HCEC 1CT (cell line): Measurements from ENCODE around the gene CLEC9A.

ENCODE experiments used
- DNase-seq: peaks from one replicate; pipeline ENCODE4 v3.0.0-alpha.2; 2017

The CLEC9A gene

DNA sequence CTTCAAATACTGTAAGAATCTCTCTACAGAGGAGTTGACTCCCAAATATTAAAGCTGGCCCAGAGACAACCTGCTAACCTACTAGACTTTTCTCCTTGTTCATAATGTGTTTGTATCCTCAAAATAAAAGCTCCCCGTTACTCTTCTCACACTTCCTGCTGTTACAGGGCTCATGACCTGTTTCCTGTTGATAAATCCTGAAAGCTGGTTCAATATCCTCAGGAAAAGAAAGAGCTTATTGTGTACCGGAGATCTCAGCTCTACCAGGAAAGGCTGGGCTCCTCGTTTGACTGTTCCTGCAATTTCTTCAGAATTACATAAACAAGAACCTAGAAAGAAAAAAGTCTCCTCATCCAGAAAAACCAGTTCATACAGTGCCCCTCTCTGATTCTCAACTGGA is 37.5 kb downstream of the CLEC9A start:
- DNase-seq = no peak

DNA sequence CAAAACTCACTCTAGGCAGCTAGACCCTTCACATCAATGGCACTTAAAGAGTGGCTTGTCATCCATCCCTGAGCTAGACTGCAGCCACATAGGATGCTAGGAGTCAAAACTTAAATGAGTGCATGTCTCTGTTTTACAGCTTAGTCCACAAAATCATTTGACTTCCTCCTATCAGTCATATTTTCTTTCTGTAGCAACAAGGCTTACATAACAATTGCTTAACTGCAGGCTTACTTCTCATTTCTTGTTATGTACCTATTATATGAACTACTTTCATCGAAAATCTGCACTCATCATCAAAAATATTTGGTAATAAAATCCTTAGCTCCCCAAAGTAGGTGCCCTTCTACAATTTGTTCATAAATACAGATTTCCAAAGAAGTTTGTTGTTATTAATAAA is 38.2 kb downstream of the CLEC9A start:
- no peak for DNase-seq

DNA sequence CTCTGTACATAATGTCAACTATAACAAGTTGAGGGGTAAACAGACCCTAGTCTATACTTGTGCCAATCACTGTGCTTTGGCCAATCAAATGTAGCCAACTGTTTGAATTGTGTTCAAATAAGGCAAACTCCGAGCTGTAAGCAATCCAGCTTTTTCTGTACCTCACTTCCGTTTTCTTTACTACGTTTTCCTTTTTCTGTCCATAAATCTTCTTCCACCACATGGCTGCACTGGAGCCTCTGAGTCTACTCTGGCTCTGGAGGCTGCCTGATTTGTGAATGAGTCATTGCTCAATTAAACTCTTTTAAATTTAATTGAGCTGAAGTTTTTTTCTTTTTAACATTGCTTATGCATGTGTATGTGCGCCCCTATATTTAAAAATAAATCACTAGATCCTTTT is 38.6 kb downstream of the CLEC9A start:
- peak; percentile 56 for DNase-seq

DNA sequence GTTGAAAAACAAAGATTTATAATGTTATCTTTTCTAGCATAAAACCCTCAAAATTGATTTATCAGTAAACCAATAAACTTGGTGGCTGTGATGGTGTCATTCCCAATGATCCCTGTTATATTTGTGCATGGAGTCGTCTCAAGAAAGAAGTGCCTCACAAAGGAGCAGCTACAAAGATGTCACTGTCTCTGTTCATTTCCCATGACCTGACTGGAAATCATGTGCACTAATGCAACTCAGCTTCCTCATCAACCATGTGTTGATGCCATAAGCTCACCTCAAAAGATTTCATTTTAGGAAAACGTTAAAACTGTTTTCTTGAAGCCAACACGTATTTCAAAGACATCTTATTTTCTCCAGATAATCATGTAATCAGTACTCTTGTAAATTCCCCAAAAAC is 39.5 kb downstream of the CLEC9A start:
- no peak for DNase-seq

DNA sequence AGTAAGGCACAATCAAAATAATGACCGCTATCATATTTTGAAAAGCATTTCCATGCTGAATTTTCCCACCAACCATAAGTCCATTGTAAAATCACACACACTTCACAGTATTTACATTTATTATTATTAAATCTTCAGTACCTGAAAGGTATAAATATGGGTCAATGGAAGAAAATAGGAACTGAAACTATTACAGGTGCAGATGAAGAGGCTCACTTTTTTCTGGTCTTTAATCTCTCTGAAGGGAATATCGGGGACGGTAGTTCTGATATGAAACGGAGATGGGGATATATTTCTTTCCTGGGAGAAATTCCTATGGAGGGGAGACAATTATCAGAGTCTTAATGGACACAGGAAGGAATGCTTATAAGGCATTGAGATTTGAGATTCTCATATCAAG is 39.9 kb downstream of the CLEC9A start:
- DNase-seq = no peak

DNA sequence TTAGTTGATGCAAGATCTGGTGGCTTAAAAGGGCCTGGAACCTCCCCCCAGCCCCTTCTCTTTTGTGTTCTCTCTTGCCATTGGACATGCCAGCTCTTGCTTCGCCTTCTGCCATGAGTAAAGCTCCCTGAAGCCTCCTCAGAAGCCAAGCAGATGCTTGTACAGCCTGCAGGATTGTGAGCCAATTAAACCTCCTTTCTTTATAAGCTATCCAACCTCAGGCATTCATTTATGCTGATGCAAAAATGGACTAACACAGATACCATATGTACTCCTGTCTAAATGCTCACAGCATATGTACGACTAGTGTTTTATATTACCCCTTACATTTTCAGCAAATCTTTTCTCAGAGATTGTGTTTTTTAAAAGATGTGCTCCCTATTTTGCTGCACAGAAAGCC is 41.6 kb downstream of the CLEC9A start:
- DNase-seq = no peak

DNA sequence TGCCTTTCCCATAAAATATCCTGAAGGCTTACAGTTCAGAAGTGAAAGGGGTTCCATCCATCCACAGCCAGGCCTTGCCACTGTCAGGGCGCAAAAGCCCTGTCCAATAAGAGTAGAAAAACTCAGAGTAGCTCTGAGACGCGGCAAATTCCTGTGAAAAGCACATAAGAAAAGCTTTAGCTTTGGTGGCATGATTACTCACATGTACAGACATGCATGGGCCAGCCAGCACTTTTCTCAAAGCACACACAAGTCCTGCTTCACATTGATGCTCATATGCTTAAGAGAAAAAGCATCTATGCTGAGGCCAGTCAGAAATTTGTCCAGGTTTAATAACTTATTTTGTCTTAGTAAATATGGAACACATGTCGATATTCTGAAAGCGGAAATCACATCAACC is 42.8 kb downstream of the CLEC9A start:
- no peak for DNase-seq

DNA sequence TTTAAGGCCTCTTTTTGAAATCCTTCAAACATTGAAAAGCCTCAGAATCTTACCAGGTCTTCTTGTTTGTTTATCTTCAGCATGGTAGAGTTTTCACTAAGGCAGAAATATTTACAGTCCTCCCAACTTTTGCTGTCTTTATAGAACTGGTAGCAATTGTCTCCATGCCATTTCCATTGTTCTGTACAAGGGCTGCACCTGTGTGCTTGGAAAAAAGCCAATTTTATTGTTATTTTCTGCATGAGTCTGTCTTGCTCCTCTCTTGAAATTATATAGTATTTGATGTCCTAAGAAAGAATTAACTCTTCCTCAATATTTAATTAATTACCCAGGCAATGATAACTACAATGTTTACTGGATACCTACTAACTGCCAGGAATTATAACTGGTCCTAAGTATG is 45.0 kb downstream of the CLEC9A start:
- no peak for DNase-seq

DNA sequence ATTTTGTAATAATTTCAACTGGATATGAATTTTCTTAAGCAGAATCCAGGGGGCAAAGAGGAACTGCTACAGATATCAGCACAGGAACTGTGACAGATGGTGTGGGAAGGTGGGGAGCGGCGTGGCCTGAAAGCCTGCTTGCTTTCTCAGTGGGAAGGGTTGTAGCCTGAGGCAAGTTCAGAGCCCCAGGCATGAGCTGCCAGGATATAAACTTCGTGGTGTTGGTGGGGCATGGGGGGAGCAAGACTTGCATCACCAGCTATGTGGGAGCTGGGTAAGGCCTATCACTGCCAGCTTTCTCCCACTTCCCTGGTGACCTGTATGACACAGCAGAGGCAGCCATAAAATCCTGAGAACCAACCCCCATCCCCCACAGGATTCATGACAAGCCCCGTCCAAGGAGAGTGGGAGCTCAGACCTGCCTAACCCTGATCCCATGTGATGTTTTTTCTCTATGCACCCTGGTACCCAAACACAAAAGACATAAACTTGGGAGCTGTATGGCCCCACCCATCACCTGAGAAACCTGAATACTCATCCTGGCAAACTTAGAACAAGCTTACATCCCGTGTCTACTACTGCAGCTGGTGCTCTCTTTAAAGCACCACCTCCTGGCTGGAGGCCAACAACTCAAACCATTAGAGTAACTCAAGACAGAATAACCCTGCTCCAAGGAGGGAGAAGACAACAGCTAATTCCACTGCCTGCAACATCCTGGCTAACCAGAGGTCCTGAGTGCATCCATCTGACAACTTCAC is 51.8 kb downstream of the CLEC9A start:
- no peak for DNase-seq

DNA sequence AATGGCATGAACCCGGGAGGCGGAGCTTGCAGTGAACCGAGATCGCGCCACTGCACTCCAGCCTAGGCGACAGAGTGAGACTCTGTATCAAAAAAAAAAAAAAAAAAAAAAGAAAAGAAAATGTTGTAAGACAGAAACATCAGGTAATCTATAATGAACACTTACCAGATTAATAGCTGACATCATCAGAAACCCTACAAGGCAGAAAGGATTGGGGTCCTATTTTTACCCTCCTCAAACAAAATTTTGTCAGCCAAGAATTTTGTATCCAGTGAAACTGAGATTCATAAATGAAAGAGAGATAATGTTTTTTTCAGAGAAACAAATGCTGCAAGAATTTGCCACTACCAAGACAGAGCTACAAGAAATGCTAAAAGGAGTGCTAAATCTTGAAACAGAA is 54.3 kb downstream of the CLEC9A start:
- DNase-seq = no peak

DNA sequence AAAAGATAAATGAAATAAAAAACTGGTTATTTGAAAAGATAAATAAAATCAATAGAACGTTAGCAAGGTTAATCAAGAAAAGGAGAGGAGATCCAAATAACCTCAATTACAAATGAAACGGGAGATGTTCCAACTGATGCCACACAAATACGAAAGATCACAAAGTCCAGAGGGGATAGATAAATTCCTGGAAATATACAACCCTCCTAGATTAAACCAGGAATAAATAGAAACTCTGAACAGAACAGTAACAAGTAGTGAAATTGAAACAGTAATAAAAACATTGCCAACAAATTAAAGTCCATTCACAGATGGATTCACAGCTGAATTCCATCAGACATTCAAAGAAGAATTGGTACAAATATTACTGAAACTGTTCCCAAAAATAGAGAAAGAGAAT is 55.9 kb downstream of the CLEC9A start:
- no peak for DNase-seq

DNA sequence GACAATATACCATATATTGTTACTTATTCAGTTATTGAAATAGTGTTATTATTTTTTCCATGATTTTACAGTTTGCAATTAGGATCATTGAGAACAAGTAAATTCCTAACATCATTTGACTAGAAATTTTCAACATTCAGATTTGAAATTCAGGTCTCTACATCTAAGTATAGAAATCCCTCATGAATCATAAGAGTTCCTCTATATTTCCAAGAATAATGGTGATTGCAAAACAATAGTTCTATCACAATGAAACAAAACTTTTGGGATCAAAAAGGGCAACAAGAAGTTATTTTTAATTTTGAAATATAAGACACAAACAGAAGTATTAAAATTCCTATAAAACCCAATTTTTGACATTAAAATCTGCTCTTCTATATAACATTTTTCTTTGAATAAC is 57.5 kb downstream of the CLEC9A start:
- DNase-seq = no peak

DNA sequence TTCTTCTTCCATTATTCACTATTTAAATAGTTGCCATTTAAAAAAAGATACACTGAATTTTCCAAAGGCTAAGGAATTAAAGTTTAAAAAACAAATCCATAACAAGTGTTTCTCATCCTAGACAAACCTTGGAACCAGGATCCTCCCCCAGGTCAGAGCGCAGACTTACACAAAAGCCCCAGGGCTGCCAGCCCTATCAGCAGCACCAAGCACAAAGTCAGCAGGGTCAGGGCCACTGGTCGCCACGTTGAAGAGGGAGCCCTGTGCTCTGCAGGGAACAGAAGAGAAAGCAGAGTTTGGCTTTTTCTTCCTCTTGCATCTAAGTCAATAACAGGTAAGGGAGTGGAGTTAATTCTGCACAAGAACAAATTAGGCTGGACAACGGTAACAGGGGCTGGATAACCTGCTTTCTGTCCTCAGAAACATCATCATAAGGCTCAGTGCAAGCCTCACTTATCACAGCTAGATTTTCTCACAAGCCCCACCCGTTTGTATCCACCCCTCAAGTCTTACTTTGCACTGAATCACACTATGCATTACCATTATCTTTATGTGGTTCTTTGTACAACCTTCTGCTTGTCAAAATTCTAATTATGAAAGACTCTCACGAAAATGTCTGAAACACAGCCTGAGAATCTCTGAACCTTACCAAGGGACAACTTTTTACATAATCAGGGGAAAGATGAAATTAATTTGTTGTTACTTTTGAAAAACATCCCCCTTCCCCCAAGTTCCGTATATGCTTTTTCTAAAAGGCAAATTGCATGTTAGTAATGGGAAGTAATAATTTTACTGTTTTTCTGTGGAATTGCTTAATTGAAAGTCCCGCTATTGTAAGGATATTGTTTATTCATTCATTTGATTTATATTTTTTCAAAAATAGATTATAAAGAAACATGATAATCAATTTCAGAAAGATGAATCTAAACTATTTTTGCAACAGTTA is 58.7 kb downstream of the CLEC9A start:
- no peak for DNase-seq

DNA sequence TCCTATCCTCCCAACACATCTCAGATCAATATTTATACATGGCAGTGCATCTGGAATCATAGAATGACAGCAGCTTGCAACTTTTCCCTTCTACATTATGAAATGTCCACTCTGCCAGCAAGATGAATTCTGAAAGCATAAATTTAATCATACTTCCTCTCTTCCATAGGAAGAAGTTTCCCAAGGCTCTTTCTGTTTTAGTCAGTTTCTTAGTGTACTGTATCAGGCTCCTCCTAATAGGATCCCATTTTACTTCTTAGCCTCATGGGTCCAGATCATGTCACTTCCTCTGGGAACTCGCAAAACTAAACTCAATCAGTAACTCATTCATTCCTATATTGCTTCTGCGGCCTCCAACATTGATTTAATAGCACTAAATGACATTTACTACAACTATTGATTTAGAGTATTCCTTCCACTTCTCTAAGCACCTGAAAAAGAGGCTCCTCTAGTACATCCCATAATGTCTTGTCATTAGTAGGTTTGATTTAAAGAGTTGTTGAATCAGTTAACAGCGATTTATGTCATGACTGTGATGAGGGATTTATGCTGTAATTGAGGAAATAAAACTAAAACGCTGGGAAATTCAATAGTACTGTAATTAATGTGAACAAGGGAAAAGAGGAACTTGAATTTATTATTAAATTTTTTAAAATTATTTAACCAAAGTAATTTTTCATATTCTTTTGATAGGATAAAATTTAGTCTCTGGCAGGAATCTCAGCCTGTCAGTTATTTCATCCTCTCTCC is 64.3 kb downstream of the CLEC9A start:
- DNase-seq = no peak

DNA sequence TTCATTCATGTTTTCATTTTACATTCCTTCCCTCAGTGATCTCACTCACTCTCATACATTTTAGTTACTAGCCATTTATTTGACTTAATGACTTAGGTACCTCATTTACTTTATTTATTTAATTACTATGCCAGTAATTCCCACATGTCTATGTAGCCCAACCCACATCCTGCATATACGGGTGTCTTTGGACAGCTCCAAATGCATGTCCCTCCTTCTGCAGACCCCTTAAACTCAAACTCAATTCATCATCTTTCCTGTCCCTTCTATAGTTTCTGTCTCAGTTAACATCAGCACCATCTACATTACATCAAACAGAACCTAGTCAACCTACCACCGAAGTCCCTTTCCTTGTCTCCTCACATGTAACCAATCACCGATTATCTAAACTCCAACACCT is 65.5 kb downstream of the CLEC9A start:
- DNase-seq = no peak

DNA sequence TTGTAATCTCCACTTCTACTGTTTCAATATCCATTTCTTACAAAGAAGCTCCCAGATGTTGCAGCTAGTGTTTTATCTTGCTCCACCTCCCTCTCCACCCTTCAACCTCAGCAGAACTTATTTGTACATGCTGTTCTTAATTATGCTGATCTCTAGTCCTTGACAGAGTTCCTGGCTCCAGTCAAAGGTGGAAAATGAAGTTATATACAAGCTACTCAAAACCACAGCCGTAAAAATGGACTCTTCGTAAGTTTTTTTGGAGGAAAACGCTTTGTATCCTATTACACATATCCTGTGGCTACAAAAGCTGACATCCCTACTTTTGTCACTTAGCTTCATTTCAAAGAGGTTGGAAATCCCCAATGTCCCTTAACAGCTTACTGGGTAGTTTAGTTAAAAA is 67.0 kb downstream of the CLEC9A start:
- no peak for DNase-seq

DNA sequence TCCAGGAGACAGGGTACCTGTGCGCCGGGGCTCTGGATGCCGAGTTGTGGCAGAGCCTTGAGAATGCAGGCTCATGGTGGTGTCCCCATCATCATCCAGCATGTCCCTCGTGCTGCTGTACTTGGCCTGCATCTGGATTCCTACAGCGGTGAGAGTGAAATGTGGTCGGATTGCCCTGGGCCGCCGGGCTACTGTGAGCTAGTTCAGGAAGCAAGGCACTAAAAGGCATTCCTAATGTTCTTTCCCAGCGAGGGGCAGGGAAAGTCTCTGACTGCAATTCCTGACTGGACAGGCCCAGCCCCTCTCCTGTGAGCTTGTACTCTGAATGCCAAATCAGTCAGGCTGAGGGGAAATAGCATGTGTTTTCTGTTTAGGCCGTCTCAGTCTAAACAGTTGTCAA is 68.3 kb downstream of the CLEC9A start, which contains the start of gene CLEC1A:
Gene CLEC1A (minus strand): TSS at position 195 of the 400 bp plus-strand sequence. CDS start 63 bp downstream, at position 132.
- DNase-seq = no peak

DNA sequence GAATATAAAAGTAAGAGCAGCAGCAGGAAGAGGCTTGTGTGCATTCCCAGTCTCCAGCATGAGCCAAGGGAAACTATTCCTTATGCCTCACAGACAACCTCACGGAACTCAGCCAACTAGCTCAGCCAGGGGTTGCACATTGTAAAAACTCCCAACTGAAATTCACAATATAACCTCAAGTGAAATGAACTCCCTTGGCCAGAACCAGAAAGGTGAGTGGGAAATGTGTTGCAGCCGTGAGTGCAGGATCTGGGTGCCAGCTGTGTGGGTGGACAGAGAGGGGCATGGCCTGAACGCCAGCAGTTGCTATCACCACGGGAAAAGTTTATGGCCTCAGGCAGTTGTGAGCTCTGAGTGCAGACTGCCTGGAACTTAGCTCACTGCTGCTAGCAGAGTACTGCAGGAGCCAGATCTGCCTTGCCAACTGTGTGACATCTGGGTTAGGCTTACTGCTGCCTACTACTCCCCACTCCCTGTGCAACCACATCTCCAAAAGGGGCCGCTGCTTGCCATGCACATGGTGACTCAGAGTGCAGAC is 70.6 kb downstream of the CLEC9A start:
- DNase-seq = no peak

DNA sequence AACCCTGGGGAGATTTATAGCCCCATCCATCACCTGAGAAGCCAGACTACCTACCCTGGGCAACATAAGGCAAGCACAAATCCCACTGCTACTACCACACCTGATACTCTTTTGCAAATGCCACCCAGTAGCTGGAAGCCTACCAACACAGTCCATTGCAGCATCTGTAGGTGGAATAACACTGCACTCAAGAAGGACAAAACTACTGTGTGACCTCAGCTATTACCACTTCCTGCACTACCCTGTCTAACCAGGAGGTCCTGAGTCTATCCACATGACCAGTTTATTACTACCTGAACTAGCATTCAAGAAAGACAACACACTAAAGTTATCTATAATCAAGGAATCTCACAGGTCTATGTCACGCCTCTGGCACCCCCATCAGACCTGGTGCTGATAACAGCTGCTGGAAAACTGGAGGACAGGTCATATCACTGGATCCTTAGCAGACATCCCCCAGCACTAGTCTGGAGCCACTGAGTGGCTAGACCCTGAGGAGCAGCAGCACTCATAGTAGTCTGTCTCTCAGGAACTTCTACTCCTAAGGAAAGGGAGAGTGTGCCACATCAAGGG is 71.3 kb downstream of the CLEC9A start:
- DNase-seq = no peak

DNA sequence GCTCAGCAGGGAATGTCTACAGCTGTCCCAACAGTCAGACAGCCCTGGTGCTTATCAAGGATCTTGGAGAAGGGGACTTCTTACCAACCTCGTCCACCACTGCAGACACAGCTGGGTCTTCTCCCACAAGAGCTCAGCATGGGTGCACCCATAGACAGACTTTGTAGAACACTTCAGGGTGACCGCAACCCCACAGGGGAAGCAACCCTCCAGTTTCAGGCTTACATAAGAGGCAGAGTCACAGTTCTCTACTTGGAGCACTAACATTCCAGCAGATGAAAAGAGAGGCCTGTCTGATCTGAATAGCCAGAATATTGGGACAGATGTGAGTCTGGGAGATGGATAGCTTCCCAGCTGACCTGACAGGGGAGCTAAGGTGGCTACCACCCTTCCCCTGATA is 71.8 kb downstream of the CLEC9A start:
- no peak for DNase-seq

DNA sequence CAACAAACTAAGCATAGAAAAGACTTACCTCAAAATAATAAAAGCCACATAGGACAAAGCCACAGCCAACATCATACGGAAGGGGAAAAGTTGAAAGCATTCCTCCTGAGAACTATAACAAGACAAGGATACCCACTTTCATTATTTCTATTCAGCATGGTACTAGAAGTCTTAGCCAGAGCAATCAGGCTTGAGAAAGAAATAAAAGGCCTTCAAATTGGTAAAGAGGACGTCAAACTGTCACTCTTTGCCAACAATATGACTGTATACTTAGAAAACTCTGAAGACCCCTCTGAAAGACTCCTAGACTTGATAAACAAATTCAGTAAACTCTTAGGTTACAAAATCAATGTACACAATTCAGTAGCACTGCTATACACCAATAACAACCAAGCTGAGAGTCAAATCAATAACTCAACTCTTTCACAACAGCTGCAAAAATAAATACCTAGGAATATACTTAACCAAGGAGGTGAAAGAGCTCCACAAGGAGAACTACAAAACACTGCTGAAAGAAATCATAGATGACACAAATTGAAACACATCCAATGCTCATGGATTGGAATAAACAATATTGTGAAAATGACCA is 79.9 kb downstream of the CLEC9A start:
- no peak for DNase-seq

DNA sequence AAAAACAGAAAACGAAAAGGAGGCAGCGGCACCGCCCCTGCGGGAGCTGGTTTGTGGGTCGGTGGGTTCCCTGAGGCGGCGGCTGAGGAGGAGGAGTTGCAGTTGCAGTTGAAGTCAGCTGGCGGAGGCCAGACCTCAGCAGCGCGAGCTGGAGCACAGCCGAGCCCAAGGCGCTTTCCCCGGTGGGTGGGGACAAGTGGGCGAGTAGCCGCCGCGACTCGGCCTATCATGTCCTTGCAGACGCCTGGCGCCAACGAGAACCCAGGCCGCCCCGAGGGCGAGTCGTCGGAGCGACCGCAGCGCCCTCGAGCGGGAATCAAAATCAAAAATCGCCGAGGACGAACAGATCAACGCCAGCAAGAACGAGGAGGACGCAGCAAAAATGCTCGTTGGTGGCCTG is 81.0 kb downstream of the CLEC9A start:
- no peak for DNase-seq
